GM12892 (cell line): ENCODE results near the gene PDLIM7.

Experiments
- POLR2A ChIP-seq: IDR thresholded peaks from 2 replicates; pipeline ENCODE4 v1.6.1; 2011; ENCODE audit warnings: low read depth, low read length, control low read depth
- POLR2AphosphoS5 ChIP-seq: IDR thresholded peaks from 2 replicates; pipeline ENCODE4 v1.6.1; 2011; ENCODE audit warnings: low read depth, low read length, control low read depth

GRCh38 chr5:177482359-177482795, 15.0 kb downstream of the PDLIM7 start:
- TF ChIP-seq POLR2A (no peak), POLR2AphosphoS5 (peak; percentile 28; the same call in 1 of the 2 replicates)
